Osteoblast (primary cell): ENCODE data around the gene SPAG7. TPM values are rescaled to one million over a fixed set of nuclear protein-coding genes. Genes with fewer than 3 reads are reported as not detected.

ENCODE experiments used
- DNase-seq: peaks from one replicate; pipeline ENCODE4 v3.0.0; 2011; ENCODE audit warnings: low spot score, mixed read lengths; ENCODE audit not compliant: insufficient read length; ENCODE audit errors: missing footprints
- H2AFZ ChIP-seq: 2 replicates; pipeline ENCODE4 v1.6.0; 2011; ENCODE audit warnings: mild to moderate bottlenecking, low read length
- H3K27ac ChIP-seq: 2 replicates; pipeline ENCODE4 v1.5.1; 2011; ENCODE audit warnings: mild to moderate bottlenecking, low read depth, low read length, moderate library complexity
- H3K27me3 ChIP-seq: 2 replicates; pipeline ENCODE4 v1.6.0; 2012; ENCODE audit warnings: mild to moderate bottlenecking, control low read depth, inconsistent platforms, low read length, moderate library complexity; ENCODE audit not compliant: insufficient read depth
- H3K36me3 ChIP-seq: 2 replicates; pipeline ENCODE4 v1.5.1; 2011; ENCODE audit warnings: mild to moderate bottlenecking, low read length, control low read depth, moderate library complexity; ENCODE audit not compliant: insufficient read depth
- H3K4me1 ChIP-seq: 2 replicates; pipeline ENCODE4 v1.5.1; 2011; ENCODE audit warnings: mild to moderate bottlenecking, low read length, control low read depth, moderate library complexity; ENCODE audit not compliant: insufficient read depth
- H3K4me2 ChIP-seq: 2 replicates; pipeline ENCODE4 v1.6.0; 2011; ENCODE audit warnings: mild to moderate bottlenecking, low read length; ENCODE audit not compliant: insufficient read depth
- H3K4me3 ChIP-seq: fragments of 200-600 bp; sonication (generic); 3 replicates; pipeline ENCODE4 v1.5.1; 2012; ENCODE audit warnings: mild to moderate bottlenecking, low read length, inconsistent platforms; ENCODE audit not compliant: insufficient read depth
- H3K79me2 ChIP-seq: 2 replicates; pipeline ENCODE4 v1.6.0; 2012; ENCODE audit warnings: mild to moderate bottlenecking, low read length, control low read depth, inconsistent platforms; ENCODE audit not compliant: insufficient read depth
- H3K9me3 ChIP-seq: 2 replicates; pipeline ENCODE4 v1.5.1; 2011; ENCODE audit warnings: low read depth, low read length, control low read depth
- H4K20me1 ChIP-seq: 2 replicates; pipeline ENCODE4 v1.6.0; 2012; ENCODE audit warnings: mild to moderate bottlenecking, low read length, control low read depth; ENCODE audit not compliant: insufficient read depth
- total RNA-seq: library from RNA; depleted of rRNA; stranded (reverse); fragments of >200 nt; gene quantifications from 2 replicates; pipeline ENCODE4 v1.2.3, GENCODE V29; 2012
- TF ChIP-seq, protein P1 (sequence below): IDR thresholded peaks from 2 replicates; pipeline ENCODE4 v1.5.1; 2011; ENCODE audit warnings: mild to moderate bottlenecking, low read depth, low read length, moderate library complexity; ENCODE audit errors: extremely low read depth

The SPAG7 gene
- total RNA-seq, 1 donor: 34.0 TPM

DNA sequence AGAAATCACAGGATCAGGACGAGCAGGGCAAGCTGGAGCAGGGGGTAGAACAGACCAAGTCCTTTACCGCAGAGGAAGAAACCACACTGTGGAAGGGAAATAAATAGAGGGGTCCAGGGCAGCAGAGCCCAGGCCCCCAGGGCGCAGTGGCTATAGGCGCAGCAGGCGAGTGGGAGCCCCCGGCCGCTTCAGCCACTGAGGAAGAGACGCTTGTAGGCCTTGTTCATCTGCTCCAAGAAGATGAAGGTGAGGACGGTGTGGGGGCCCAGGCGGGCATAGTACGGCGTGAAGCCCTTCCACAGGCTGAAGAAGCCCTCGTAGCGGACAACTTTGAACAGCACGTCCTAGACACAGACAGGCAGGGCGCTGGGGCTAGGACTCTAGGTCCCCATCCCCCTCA, 30.1 kb downstream of the SPAG7 start:
- Histone ChIP-seq H3K27ac (no peak overlapping the region), H2AFZ (no peak overlapping the region), H3K4me1 (peaks cover 36% of the 10 kb centered on the region), H3K4me2 (no peak overlapping the region), H3K27me3 (no peaks in the 10 kb centered on the region), H4K20me1 (peaks cover 16% of the 10 kb centered on the region), H3K9me3 (no peaks in the 10 kb centered on the region), H3K36me3 (peaks cover 30% of the 10 kb centered on the region), H3K79me2 (peaks cover 44% of the 10 kb centered on the region), H3K4me3 (no peak overlapping the region)
- TF ChIP-seq, protein P1, sequence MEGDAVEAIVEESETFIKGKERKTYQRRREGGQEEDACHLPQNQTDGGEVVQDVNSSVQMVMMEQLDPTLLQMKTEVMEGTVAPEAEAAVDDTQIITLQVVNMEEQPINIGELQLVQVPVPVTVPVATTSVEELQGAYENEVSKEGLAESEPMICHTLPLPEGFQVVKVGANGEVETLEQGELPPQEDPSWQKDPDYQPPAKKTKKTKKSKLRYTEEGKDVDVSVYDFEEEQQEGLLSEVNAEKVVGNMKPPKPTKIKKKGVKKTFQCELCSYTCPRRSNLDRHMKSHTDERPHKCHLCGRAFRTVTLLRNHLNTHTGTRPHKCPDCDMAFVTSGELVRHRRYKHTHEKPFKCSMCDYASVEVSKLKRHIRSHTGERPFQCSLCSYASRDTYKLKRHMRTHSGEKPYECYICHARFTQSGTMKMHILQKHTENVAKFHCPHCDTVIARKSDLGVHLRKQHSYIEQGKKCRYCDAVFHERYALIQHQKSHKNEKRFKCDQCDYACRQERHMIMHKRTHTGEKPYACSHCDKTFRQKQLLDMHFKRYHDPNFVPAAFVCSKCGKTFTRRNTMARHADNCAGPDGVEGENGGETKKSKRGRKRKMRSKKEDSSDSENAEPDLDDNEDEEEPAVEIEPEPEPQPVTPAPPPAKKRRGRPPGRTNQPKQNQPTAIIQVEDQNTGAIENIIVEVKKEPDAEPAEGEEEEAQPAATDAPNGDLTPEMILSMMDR: no peak
- peak; percentile 32 for DNase-seq

DNA sequence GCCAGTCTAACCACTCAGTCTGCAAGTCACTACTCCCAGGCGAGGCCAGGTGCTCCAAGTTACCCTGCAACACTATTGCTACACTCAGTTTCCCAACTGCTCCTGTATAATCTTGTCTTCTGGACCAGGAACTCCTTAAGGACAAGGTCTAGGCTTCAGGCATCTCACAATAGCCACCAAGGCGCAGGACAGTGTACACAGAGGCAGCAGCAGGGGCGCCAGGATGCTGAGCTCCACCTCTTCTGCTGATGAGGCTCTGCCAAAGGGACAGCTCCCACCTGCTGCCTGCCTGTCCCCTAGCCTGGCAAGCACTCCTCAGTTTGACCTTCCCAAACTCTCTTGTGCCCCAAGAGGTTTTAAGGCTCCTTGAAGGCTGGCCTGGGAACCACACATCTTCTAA, 31.2 kb downstream of the SPAG7 start:
- no peaks in the 10 kb centered on the region for H3K27me3 ChIP-seq
- H3K4me1 ChIP-seq: peaks cover 29% of the 10 kb centered on the region
- H3K79me2 ChIP-seq: peaks cover 33% of the 10 kb centered on the region
- H2AFZ ChIP-seq: no peak overlapping the region
- no peaks in the 10 kb centered on the region for H3K9me3 ChIP-seq
- H3K27ac ChIP-seq: no peak overlapping the region
- no peak overlapping the region for H3K4me3 ChIP-seq
- peaks cover 9% of the 10 kb centered on the region for H4K20me1 ChIP-seq
- DNase-seq: peak; percentile 50
- H3K4me2 ChIP-seq: no peak overlapping the region
- TF ChIP-seq, protein P1: no peak
- H3K36me3 ChIP-seq: peaks cover 22% of the 10 kb centered on the region

DNA sequence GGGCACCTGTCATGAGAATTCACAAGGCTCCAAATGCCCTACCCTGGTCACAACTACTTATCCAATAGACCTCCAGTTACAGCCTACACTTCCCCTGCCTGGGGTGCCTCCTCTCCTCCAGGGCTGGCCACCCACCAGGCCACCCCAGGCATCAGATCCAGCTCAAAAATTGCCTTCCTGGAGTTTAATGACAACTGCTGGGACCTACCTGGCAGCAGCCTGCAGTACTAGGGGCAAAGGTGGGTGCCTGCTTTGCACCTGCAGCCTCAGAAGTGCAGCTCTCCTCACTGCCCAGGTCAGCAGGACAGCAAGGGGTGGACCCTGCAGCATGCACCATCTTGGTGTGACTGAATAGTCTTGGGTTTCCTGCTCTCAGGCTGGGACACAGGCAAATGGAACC, 32.0 kb downstream of the SPAG7 start:
- H3K4me1 ChIP-seq: peaks cover 23% of the 10 kb centered on the region
- no peak overlapping the region for H3K4me3 ChIP-seq
- peaks cover 25% of the 10 kb centered on the region for H3K79me2 ChIP-seq
- peaks cover 22% of the 10 kb centered on the region for H3K36me3 ChIP-seq
- no peak overlapping the region for H3K27ac ChIP-seq
- no peak overlapping the region for H3K4me2 ChIP-seq
- TF ChIP-seq, protein P1: no peak
- H2AFZ ChIP-seq: no peak overlapping the region
- H4K20me1 ChIP-seq: peaks cover 9% of the 10 kb centered on the region
- H3K9me3 ChIP-seq: no peaks in the 10 kb centered on the region
- no peak for DNase-seq
- H3K27me3 ChIP-seq: no peaks in the 10 kb centered on the region

DNA sequence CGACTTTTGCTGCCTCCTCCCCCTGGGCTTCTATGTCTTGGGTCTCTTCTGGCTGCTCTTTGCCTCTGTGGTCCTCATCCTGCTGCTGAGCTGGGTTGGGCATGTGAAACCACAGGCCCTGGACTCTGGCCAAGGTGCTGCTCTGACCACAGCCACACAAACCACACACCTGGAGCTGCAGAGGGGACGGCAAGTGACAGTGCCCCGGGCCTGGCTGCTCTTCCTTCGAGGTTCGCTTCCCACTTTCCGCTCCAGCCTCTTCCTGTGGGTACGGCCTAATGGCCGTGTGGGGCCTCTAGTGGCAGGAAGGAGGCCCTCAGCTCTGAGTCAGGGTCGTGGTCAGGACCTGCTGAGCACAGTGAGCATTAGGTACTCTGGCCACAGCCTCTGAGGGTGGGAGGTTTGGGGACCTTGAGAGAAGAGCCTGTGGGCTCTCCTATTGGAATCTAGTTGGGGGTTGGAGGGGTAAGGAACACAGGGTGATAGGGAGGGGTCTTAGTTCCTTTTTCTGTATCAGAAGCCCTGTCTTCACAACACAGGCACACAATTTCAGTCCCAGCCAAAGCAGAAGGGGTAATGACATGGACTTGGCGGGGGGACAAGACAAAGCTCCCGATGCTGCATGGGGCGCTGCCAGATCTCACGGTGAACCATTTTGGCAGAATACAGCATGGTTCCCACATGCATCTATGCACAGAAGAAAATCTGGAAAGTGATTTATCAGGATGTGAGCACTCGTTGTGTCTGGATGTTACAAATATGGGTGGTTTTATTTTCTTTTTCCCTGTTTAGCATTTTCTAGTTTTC, 33.2 kb downstream of the SPAG7 start:
- TF ChIP-seq, protein P1: peak; percentile 46
- Histone ChIP-seq H2AFZ (peak overlapping the region; percentile 77), H3K4me3 (peak overlapping the region; percentile 61), H3K36me3 (peaks cover 22% of the 10 kb centered on the region), H4K20me1 (peaks cover 9% of the 10 kb centered on the region), H3K79me2 (peaks cover 21% of the 10 kb centered on the region), H3K27ac (no peak overlapping the region), H3K4me2 (peak overlapping the region; percentile 77), H3K27me3 (no peaks in the 10 kb centered on the region), H3K4me1 (peaks cover 23% of the 10 kb centered on the region), H3K9me3 (no peaks in the 10 kb centered on the region)
- DNase-seq: peak; percentile 95
